GM21825 (cell line): ENCODE data around the gene PTGER3.
"Not testable (repeated sequence)": the region's sequence is repeated elsewhere in the genome, so short reads cannot be mapped to it uniquely, and the experiment has no call there.

Source experiments
- ATAC-seq: cut with Tn5 transposase; IDR thresholded peaks from one replicate; pipeline ENCODE4 v1.9.1; 2021; ENCODE audit warnings: mild to moderate bottlenecking, moderate library complexity; ENCODE audit not compliant: unreplicated experiment

The PTGER3 gene

GRCh38 chr1:71015745-71016144, 31.9 kb downstream of the PTGER3 start:
- ATAC-seq = no peak

GRCh38 chr1:71014178-71014579, 33.4 kb downstream of the PTGER3 start:
- no peak for ATAC-seq

- no peak for ATAC-seq
These were observed 44.7 kb downstream of the PTGER3 start for GRCh38 chr1:71002709-71003475.

GRCh38 chr1:71001624-71002023, 46.0 kb downstream of the PTGER3 start:
- ATAC-seq = no peak

GRCh38 chr1:70997793-70998192, 49.8 kb downstream of the PTGER3 start:
- ATAC-seq = no peak

- ATAC-seq = no peak
These were observed 52.8 kb downstream of the PTGER3 start for GRCh38 chr1:70994753-70995268.

GRCh38 chr1:70993798-70994197, 53.8 kb downstream of the PTGER3 start:
- ATAC-seq = no peak

- no peak for ATAC-seq
These were observed 55.1 kb downstream of the PTGER3 start for GRCh38 chr1:70992521-70992920.

- no peak for ATAC-seq
These were observed 57.0 kb downstream of the PTGER3 start for GRCh38 chr1:70990469-70991253.

- ATAC-seq = no peak
These were observed 60.1 kb downstream of the PTGER3 start for GRCh38 chr1:70987497-70987896.

- not testable (repeated sequence) for ATAC-seq
These were observed 61.8 kb downstream of the PTGER3 start for GRCh38 chr1:70985776-70986225.

- ATAC-seq = not testable (repeated sequence)
These were observed 62.3 kb downstream of the PTGER3 start for GRCh38 chr1:70985278-70985677.

- no peak for ATAC-seq
These were observed 67.3 kb downstream of the PTGER3 start for GRCh38 chr1:70980361-70980760.

GRCh38 chr1:70979881-70980280, 67.7 kb downstream of the PTGER3 start:
- ATAC-seq = no peak

GRCh38 chr1:70979313-70979712, 68.3 kb downstream of the PTGER3 start:
- ATAC-seq = no peak

GRCh38 chr1:70978623-70979022, 69.0 kb downstream of the PTGER3 start:
- ATAC-seq = no peak

GRCh38 chr1:70977575-70977974, 70.0 kb downstream of the PTGER3 start:
- no peak for ATAC-seq

- ATAC-seq = no peak
These were observed 70.6 kb downstream of the PTGER3 start for GRCh38 chr1:70977041-70977440.

GRCh38 chr1:70973754-70974153, 73.9 kb downstream of the PTGER3 start:
- ATAC-seq = no peak

GRCh38 chr1:70970407-70970806, 77.2 kb downstream of the PTGER3 start:
- ATAC-seq = no peak

- ATAC-seq = no peak
These were observed 81.5 kb downstream of the PTGER3 start for GRCh38 chr1:70966018-70966638.
